Measurements from ENCODE around the gene CDC42SE2.
"Not testable (repeated sequence)": the region's sequence is repeated elsewhere in the genome, so short reads cannot be mapped to it uniquely, and the experiment has no call there.

DNA sequence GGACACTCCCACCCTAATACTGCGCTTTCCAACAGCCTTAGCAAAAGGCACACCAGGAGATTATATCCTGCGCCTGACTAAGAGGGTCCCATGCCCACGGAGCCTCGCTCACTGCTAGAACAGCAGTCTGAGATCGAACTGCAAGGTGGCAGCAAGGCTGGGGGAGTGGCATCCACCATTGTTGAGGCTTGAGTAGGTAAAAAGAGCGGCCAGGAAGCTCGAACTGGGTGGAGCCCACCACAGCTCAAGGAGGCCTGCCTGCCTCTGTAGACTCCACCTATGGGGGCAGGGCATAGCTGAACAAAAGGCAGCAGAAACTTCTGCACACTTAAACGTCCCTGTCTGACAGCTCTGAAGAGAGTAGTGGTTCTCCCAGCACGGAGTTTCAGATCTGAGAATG lies 80.4 kb downstream of the CDC42SE2 start:
- not testable (repeated sequence) for TF ChIP-seq CTCF (conservative IDR thresholded peaks at IDR 0.05 in 1 of 2, IDR thresholded peaks at IDR 0.05 in 1 of 2; ENCODE audit: extremely low read depth in 1 of 2, insufficient read depth in 1 of 2, low read depth in 1 of 2, low read length in 2 of 2); EZH2 (IDR thresholded peaks at IDR 0.05; ENCODE audit: borderline replicate concordance, low read length)
